ENCODE data around the gene ZNRF1.

GRCh38 chr16:75105306-75106061, 106.7 kb downstream of the ZNRF1 start:
- no peak for TF ChIP-seq POLR2AphosphoS5 (IDR thresholded peaks at IDR 0.05; ENCODE audit: low read depth, low read length)
- no peak for TF ChIP-seq REST (IDR thresholded peaks at IDR 0.05; ENCODE audit: insufficient read depth in 1 of 2, low read depth in 2 of 2, low read length in 2 of 2)
- no peak for TF ChIP-seq TAF1 (IDR thresholded peaks at IDR 0.05; ENCODE audit: borderline replicate concordance, insufficient read depth, low read length)
- no peak for TF ChIP-seq SIN3A (IDR thresholded peaks at IDR 0.05; ENCODE audit: borderline replicate concordance, insufficient read depth, low read length)

Measured in PFSK-1 (cell line).